ENCODE measurements around the gene FUCA1. TPM values are rescaled to one million over a fixed set of nuclear protein-coding genes. Genes with fewer than 3 reads are reported as not detected.

FUCA1 gene
- total RNA-seq, 1 donor from 2014 or later: 18.1 TPM

DNA sequence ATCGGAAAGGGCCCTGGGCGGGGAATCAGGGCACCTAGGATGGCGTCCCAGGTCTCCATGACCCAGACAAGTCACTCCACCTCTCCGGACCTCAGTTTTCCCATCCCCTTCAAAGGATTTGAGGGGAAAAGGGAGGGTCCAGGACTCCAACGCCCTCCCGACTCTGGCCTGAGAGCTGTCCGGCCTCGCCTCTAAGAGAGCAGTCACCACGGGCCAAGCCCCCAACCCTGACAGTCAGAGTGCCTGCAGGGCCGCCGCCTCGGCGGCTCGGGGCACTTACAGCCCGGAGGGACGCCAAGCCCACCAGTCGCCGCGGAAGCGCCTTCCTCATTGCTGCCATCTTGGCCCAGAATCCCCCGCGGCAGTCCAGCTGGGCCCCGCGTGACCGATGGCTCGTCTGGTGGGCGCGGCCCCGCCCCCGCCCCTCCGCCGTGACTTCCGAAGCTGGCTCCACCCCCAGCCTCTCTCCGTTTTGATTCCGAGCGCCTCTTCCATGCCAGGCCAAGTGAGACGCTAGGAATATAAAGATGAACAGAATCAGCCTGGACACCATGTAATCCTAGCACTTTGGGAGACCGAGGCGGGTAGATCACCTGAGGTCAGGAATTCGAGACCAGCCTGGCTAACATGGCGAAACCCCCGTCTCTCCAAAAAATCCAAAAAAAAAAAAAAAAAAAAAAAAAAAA lies 42.9 kb downstream of the FUCA1 start, which contains the start of gene HMGCL:
TSS of gene HMGCL (minus strand) at position 354 of the 686 bp plus-strand sequence. CDS start at position 340, 14 bp downstream.
- peak within 1 kb of the TSS; percentile 98 for H3K4me3 Mint-ChIP-seq (ENCODE audit: low read depth)
- H3K27ac Mint-ChIP-seq: peak within 1 kb of the TSS; percentile 98
- peaks cover 5% of the 10 kb centered on the region for H3K4me1 Mint-ChIP-seq (ENCODE audit: low read depth)
- TF ChIP-seq, protein P1, sequence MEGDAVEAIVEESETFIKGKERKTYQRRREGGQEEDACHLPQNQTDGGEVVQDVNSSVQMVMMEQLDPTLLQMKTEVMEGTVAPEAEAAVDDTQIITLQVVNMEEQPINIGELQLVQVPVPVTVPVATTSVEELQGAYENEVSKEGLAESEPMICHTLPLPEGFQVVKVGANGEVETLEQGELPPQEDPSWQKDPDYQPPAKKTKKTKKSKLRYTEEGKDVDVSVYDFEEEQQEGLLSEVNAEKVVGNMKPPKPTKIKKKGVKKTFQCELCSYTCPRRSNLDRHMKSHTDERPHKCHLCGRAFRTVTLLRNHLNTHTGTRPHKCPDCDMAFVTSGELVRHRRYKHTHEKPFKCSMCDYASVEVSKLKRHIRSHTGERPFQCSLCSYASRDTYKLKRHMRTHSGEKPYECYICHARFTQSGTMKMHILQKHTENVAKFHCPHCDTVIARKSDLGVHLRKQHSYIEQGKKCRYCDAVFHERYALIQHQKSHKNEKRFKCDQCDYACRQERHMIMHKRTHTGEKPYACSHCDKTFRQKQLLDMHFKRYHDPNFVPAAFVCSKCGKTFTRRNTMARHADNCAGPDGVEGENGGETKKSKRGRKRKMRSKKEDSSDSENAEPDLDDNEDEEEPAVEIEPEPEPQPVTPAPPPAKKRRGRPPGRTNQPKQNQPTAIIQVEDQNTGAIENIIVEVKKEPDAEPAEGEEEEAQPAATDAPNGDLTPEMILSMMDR (IDR thresholded peaks at IDR 0.05; ENCODE audit: unreplicated experiment): no peak
- no peaks in the 10 kb centered on the region for H3K27me3 Mint-ChIP-seq
- H3K36me3 Mint-ChIP-seq (ENCODE audit: insufficient read depth): no peaks in the 10 kb centered on the region
- no peaks in the 10 kb centered on the region for H3K9me3 Mint-ChIP-seq (ENCODE audit: low read depth)
- peak; percentile 78 for DNase-seq (ENCODE audit: low spot score, unreplicated experiment)

DNA sequence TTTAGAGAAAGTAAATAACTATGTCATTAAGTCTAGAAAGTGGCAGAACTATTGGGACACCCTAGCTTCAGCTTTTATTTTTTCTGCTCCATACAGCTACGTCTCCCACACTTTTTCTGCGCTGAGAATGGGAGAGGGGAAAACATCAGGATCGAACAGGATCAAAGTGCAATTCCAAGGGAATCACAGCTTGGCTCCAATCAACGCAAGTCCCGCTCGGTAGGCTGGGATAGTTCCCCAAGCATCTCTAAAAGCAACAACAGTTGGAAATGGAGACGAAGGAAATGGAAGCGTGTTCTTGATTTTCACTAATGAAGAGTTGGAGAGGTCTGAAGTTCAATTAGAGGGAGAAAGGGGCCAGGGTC lies 43.4 kb downstream of the FUCA1 start:
- no peak for DNase-seq (ENCODE audit: low spot score, unreplicated experiment)
- Mint-ChIP-seq H3K4me3 (ENCODE audit: low read depth) (peak overlapping the region; percentile 98), H3K9me3 (ENCODE audit: low read depth) (no peaks in the 10 kb centered on the region), H3K27me3 (no peaks in the 10 kb centered on the region), H3K4me1 (ENCODE audit: low read depth) (peaks cover 5% of the 10 kb centered on the region), H3K27ac (peak overlapping the region; percentile 98), H3K36me3 (ENCODE audit: insufficient read depth) (no peaks in the 10 kb centered on the region)
- TF ChIP-seq, protein P1 (IDR thresholded peaks at IDR 0.05; ENCODE audit: unreplicated experiment): no peak

DNA sequence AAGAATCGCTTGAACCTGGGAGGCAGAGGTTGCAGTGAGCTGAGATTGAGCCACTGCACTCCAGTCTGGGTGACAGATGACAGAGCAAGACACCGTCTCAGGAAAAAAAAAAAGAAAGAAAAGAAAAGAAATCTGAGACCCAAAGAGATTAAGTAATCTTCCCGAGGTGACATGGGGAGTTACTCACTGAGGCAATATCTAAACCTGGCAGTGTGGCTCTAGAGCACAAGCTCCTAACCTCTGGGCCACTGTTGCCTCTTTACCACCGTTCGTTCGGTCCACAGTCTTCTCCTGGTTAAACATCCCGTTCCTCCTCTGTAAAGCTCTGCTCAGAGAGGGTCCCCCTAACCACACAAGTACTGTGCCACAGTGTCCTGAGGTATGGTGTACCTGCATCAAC lies 44.3 kb downstream of the FUCA1 start:
- DNase-seq (ENCODE audit: low spot score, unreplicated experiment): no peak
- Mint-ChIP-seq H3K36me3 (ENCODE audit: insufficient read depth) (no peaks in the 10 kb centered on the region), H3K4me1 (ENCODE audit: low read depth) (peaks cover 5% of the 10 kb centered on the region), H3K9me3 (ENCODE audit: low read depth) (no peaks in the 10 kb centered on the region), H3K27ac (no peak overlapping the region), H3K27me3 (no peaks in the 10 kb centered on the region), H3K4me3 (ENCODE audit: low read depth) (peak overlapping the region; percentile 98)
- TF ChIP-seq, protein P1 (IDR thresholded peaks at IDR 0.05; ENCODE audit: unreplicated experiment): no peak

DNA sequence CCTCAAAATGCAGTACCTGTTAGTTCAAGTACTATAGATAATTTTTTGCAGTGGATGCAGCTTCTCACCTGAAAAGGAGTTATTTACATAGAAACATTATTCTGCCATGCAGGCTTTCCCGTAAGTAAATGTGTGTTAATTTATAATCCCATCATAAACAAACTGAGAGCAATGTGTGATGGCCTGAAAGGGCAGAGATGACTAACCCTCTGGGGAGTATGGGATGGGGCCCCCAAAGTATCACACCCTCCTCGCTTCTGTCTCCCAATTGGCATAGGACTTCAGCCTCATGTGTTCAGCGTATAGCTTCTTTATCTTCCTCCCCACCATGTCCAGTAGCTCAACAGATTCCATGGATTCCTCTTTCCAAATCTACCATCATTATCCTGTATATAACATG lies 50.5 kb downstream of the FUCA1 start:
- no peak for DNase-seq (ENCODE audit: low spot score, unreplicated experiment)

DNA sequence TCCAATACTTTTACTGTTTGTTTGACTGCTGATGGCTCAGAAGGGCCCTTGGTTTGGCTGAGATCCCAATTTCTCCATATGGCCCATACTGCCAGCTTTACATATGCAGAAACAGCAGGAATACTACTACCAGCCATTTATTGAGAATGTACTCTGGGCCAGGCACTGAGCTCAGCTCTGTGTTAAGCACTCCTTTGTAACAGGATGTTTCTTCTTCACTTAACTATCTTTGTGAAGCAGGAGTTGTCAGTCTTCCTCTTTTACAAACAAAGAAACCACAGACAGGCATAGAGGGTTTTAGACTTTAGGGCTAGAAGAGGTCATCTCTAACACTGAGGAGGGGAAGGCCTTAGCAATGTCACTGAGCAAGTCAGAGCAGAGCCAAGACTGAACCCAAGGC lies 51.2 kb downstream of the FUCA1 start:
- TF ChIP-seq, protein P1 (IDR thresholded peaks at IDR 0.05; ENCODE audit: unreplicated experiment): no peak
- Mint-ChIP-seq H3K36me3 (ENCODE audit: insufficient read depth) (peaks cover 6% of the 10 kb centered on the region), H3K4me1 (ENCODE audit: low read depth) (no peaks in the 10 kb centered on the region), H3K4me3 (ENCODE audit: low read depth) (no peak overlapping the region), H3K27me3 (no peaks in the 10 kb centered on the region), H3K27ac (no peak overlapping the region), H3K9me3 (ENCODE audit: low read depth) (no peaks in the 10 kb centered on the region)
- no peak for DNase-seq (ENCODE audit: low spot score, unreplicated experiment)

More for the DNA sequence above, 50.5 kb downstream of the FUCA1 start:
- Mint-ChIP-seq H3K27ac (no peak overlapping the region), H3K9me3 (ENCODE audit: low read depth) (no peaks in the 10 kb centered on the region), H3K36me3 (ENCODE audit: insufficient read depth) (peaks cover 6% of the 10 kb centered on the region), H3K4me1 (ENCODE audit: low read depth) (no peaks in the 10 kb centered on the region), H3K4me3 (ENCODE audit: low read depth) (no peak overlapping the region), H3K27me3 (no peaks in the 10 kb centered on the region)
- TF ChIP-seq, protein P1 (IDR thresholded peaks at IDR 0.05; ENCODE audit: unreplicated experiment): no peak
